HepG2 (cell line): Measurements from ENCODE around the gene DDX31. TPM values are rescaled to one million over a fixed set of nuclear protein-coding genes. Genes with fewer than 3 reads are reported as not detected.

Source experiments
- ATAC-seq: fragments of 200-7000 bp; cut with Tn5 transposase; 3 replicates; pipeline ENCODE4 v1.9.1; 2020; ENCODE audit warnings: mild to moderate bottlenecking, moderate library complexity
- BruUV-seq: library from RNA; stranded (reverse); fragments of 400-500 nt; replicated peaks from 2 replicates; lab custom pipeline; 2021; lab: Mats Ljungman, UMichigan
- CTCF ChIA-PET: fragments of 300-600 bp; formaldehyde crosslinking; extraction: SDS; loops from one replicate; lab custom pipeline; 2021; ENCODE audit warnings: low total read pairs, inconsistent platforms, low intra/inter-chr PET ratio; lab: Yijun Ruan, JAX
- POLR2A ChIA-PET: fragments of 350-600 bp; sonication (Branson Sonifier 250); formaldehyde crosslinking; loops from one replicate; lab custom pipeline; 2020; ENCODE audit warnings: antibody characterized with exemption, inconsistent platforms; lab: Yijun Ruan, JAX
- DNase-seq: peaks from one replicate; pipeline ENCODE4 v3.0.0-alpha.2; 2015; ENCODE audit warnings: low spot score
- FAIRE-seq: peaks from 3 replicates; lab custom pipeline; 2011; peaks lifted over from hg19 to GRCh38; lab: Jason Lieb, UNC
- H2AFZ ChIP-seq: one replicate; pipeline ENCODE4 v1.6.1; 2011; ENCODE audit warnings: low read length, inconsistent platforms
- H3K27ac ChIP-seq: fragments of 300-600 bp; 3 replicates; pipeline ENCODE4 v1.8.0; 2011; ENCODE audit warnings: mixed run types, mild to moderate bottlenecking, mixed read lengths, low read length, inconsistent platforms; ENCODE audit not compliant: insufficient read depth; ENCODE audit errors: extremely low read length
- H3K27me3 ChIP-seq, 2 experiments: fragments of 200-600 bp in 1 of 2; 2 replicates in 1 of 2; 3 replicates in 1 of 2; pipeline versions ENCODE4 v1.6.0 to v1.8.0; 2011; ENCODE audit warnings: low read length in 2 of 2, mild to moderate bottlenecking in 2 of 2, moderate library complexity in 2 of 2, inconsistent platforms in 1 of 2; ENCODE audit not compliant: insufficient read depth in 2 of 2, control insufficient read depth in 1 of 2
- H3K36me3 ChIP-seq, 2 experiments: fragments of 200-600 bp in 1 of 2; replicated peaks in 1 of 2; 2 replicates in 1 of 2; 3 replicates in 1 of 2; pipeline versions ENCODE4 v1.5.1 to v1.8.0; 2011; ENCODE audit warnings: low read length in 2 of 2, inconsistent platforms in 1 of 2; ENCODE audit not compliant: insufficient read depth in 2 of 2, control insufficient read depth in 1 of 2
- H3K4me1 ChIP-seq: 2 replicates; pipeline ENCODE4 v1.5.1; 2012; ENCODE audit warnings: low read length, inconsistent platforms; ENCODE audit not compliant: insufficient read depth
- H3K4me2 ChIP-seq: 2 replicates; pipeline ENCODE4 v1.6.0; 2011; ENCODE audit warnings: low read depth, low read length, inconsistent platforms
- H3K4me3 ChIP-seq, 3 experiments: fragments of 200-600 bp in 1 of 3; sonication (generic), shearing (Covaris generic) in 1 of 3; replicated peaks in 1 of 3; 2 replicates each; pipeline ENCODE4 v1.5.1; 2011 to 2016; ENCODE audit warnings: low read length in 3 of 3, inconsistent platforms in 2 of 3, low read depth in 2 of 3, mild to moderate bottlenecking in 2 of 3, control low read depth in 1 of 3, mixed read lengths in 1 of 3; ENCODE audit not compliant: insufficient read depth in 1 of 3
- H3K79me2 ChIP-seq: one replicate; pipeline ENCODE4 v1.6.1; 2011; ENCODE audit warnings: low read length, inconsistent platforms; ENCODE audit not compliant: insufficient read depth
- H3K9ac ChIP-seq: 2 replicates; pipeline ENCODE4 v1.6.0; 2011; ENCODE audit warnings: mild to moderate bottlenecking, low read depth, low read length, inconsistent platforms; ENCODE audit not compliant: insufficient read depth
- H3K9me3 ChIP-seq: 2 replicates; pipeline ENCODE4 v1.5.1; 2012; ENCODE audit warnings: mild to moderate bottlenecking, low read length
- H4K20me1 ChIP-seq: 2 replicates; pipeline ENCODE4 v1.6.0; 2011; ENCODE audit warnings: inconsistent platforms, mild to moderate bottlenecking, low read length, moderate library complexity; ENCODE audit not compliant: insufficient read depth
- EHMT2 ChIP-seq: fragments of 200-600 bp; sonication (generic); IDR thresholded peaks from 2 replicates; pipeline ENCODE4 v1.7.0; 2017; ENCODE audit warnings: antibody characterized with exemption, low read depth, low read length, borderline replicate concordance
- STAT6 ChIP-seq: sonication (generic); formaldehyde crosslinking; IDR thresholded peaks from 2 replicates; pipeline ENCODE4 v1.4.0; 2020; ENCODE audit warnings: missing genetic modification reagents, mild to moderate bottlenecking, borderline replicate concordance
- THYN1 ChIP-seq: sonication (generic); formaldehyde crosslinking; IDR thresholded peaks from 2 replicates; pipeline ENCODE4 v1.8.1; 2023; ENCODE audit warnings: low read depth, mild to moderate bottlenecking, moderate library complexity, missing genetic modification reagents, borderline replicate concordance
- ZNF619 ChIP-seq: sonication (generic); formaldehyde crosslinking; IDR thresholded peaks from 2 replicates; pipeline ENCODE4 v1.4.0; 2020; ENCODE audit warnings: mild to moderate bottlenecking, missing genetic modification reagents
- WGBS: methylation state at CpG from one replicate; pipeline ENCODE4 v1.1.6; 2017; ENCODE audit warnings: low lambda C conversion rate; 5-methylcytosine and 5-hydroxymethylcytosine counted together
- in situ Hi-C: cut with HindIII; loops from 2 replicates; pipeline ENCODE4 v1.10.0; 2017; ENCODE audit warnings: low pct_unique_long_range_greater_than_20kb; ENCODE audit not compliant: extremely low pct_ligation_motif_present
- intact Hi-C: fragments of 100-400 bp; cut with micrococcal nuclease; formaldehyde crosslinking; loops from one replicate; pipeline ENCODE4 v1.10.0; 2022; ENCODE audit not compliant: unreplicated experiment
- polyA plus RNA-seq, 8 experiments: library from polyadenylated mRNA; depleted of rRNA in 3 of 8; stranded (reverse) in 7 of 8; unstranded in 1 of 8; fragments of >200 nt; fragmentation: Illumina TruSeq in 4 of 8; extraction: Trizol in 4 of 8; gene quantifications; 2 replicates each; pipeline versions ENCODE4 v1.2.1 to v1.2.3, GENCODE V29; 2011 to 2016; ENCODE audit warnings: low read depth in 4 of 8, missing spikeins in 1 of 8, mixed read lengths in 1 of 8; ENCODE audit not compliant: insufficient read depth in 1 of 8
- total RNA-seq, 5 experiments: library from RNA; depleted of rRNA; stranded (reverse); fragments of >200 nt; fragmentation: Illumina TruSeq; extraction: Trizol; gene quantifications; 2 replicates each; pipeline ENCODE4 v1.2.3, GENCODE V29; 2016; ENCODE audit warnings: low read depth in 1 of 5

Gene DDX31
- total and polyA plus RNA-seq, 2 of the 13 experiments (the other 11 are each of a cell fraction or from before 2014, with no cell fraction given), result 11.4 to 16.3 TPM

DNA sequence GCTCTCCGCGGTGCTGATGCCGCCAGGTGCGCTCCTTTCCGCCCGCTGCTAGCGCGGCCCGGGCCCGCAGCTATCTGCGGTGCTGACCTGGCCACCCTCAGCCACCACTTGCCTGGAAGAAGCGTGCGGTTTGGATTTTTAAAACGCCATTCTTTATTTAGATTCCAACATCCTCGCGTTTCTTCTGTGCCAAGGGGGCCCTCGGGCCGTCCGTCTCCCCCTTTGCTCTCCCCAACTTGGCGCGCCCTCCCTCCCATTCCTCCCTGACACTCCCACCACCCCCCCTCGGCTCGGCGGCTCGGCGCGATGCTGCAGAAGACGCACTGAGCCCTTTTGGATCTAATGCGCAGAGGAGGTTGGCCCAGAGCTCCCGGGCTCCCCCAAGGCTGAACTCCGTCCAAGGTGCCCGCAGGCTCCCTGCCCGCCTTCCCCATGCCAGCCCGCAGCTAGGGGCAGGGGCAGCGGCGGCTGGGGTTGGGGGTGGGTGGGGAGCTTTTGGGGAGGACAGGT lies 87.5 kb downstream of the DDX31 start, which contains the start of gene BARHL1:
BARHL1 (plus strand) TSS at position 331 of the 510 bp plus-strand sequence. CDS start 192 bp downstream, outside the sequence.
- no peak within 1 kb of the TSS for H3K27ac ChIP-seq
- H3K36me3 ChIP-seq, result no peaks in the 10 kb centered on the region
- peaks cover 27% of the 10 kb centered on the region for H4K20me1 ChIP-seq
- H3K4me2 ChIP-seq, result no peak within 1 kb of the TSS
- POLR2A ChIA-PET, result no interaction called here
- 63% methylated on average over 20 of the region's 36 CpGs for WGBS
- H3K9me3 ChIP-seq, result no peaks in the 10 kb centered on the region
- no peak for FAIRE-seq
- BruUV-seq, result no TSS peak
- H3K79me2 ChIP-seq, result no peaks in the 10 kb centered on the region
- peaks cover 18 to 78% of the 10 kb centered on the region in 2 experiments for H3K27me3 ChIP-seq
- ATAC-seq, result no peak
- in situ Hi-C loops, result no loop called here
- no peak within 1 kb of the TSS for H3K9ac ChIP-seq
- CTCF ChIA-PET, result no interaction called here
- intact Hi-C loops, result no loop called here
- no peak within 1 kb of the TSS for H2AFZ ChIP-seq
- no peaks in the 10 kb centered on the region for H3K4me1 ChIP-seq
- TF ChIP-seq THYN1 (CRISPR knock-in tag) (0 out of 2 replicates have a peak, but pooled peaks have one; percentile 65), ZNF619 (CRISPR knock-in tag) (0 out of 2 replicates have a peak, but pooled peaks have one; percentile 2), STAT6 (CRISPR knock-in tag) (no peak), EHMT2 (peak; percentile 46; the same call in 1 of the 2 replicates)
- no peak within 1 kb of the TSS for H3K4me3 ChIP-seq
- no peak for DNase-seq
